IMR-90 (cell line): ENCODE data around the gene ERP44. TPM values are rescaled to one million over a fixed set of nuclear protein-coding genes. Genes with fewer than 3 reads are reported as not detected.

Source experiments
- ATAC-seq: fragments of 200-7000 bp; cut with Tn5 transposase; 2 replicates; pipeline ENCODE4 v1.9.1; 2020; ENCODE audit warnings: low read depth, mild to moderate bottlenecking, moderate library complexity
- BruUV-seq: library from RNA; stranded (reverse); fragments of 400-500 nt; replicated peaks from 2 replicates; lab custom pipeline; 2021; lab: Mats Ljungman, UMichigan
- CTCF ChIA-PET: fragments of 300-600 bp; formaldehyde crosslinking; extraction: SDS; loops from one replicate; lab custom pipeline; 2021; ENCODE audit warnings: antibody characterized with exemption; lab: Yijun Ruan, JAX
- POLR2A ChIA-PET: fragments of 300-600 bp; sonication (Branson Sonifier 250); formaldehyde crosslinking; loops from one replicate; lab custom pipeline; 2022; ENCODE audit warnings: antibody characterized with exemption; ENCODE audit not compliant: unreplicated experiment; lab: Charles Lee
- DNase-seq: peaks from one replicate; pipeline ENCODE4 v3.0.0; 2013
- H2AFZ ChIP-seq: replicated peaks from 2 replicates; pipeline ENCODE3; 2013; ENCODE audit warnings: low read length, mild to moderate bottlenecking; ENCODE audit not compliant: poor library complexity
- H2AK5ac ChIP-seq: 2 replicates; pipeline ENCODE4 v1.6.1; 2013; ENCODE audit warnings: low read depth, low read length, inconsistent platforms
- H2AK9ac ChIP-seq: replicated peaks from 2 replicates; pipeline ENCODE3; 2013; ENCODE audit warnings: mild to moderate bottlenecking, low read depth, low read length, moderate library complexity; ENCODE audit not compliant: poor library complexity
- H2BK120ac ChIP-seq: 2 replicates; pipeline ENCODE4 v1.6.1; 2013; ENCODE audit warnings: low read depth, low read length, inconsistent platforms
- H2BK15ac ChIP-seq: 3 replicates; pipeline ENCODE4 v1.6.1; 2013; ENCODE audit warnings: low read depth, low read length, inconsistent platforms
- H2BK20ac ChIP-seq: 2 replicates; pipeline ENCODE4 v1.6.1; 2013; ENCODE audit warnings: low read depth, mild to moderate bottlenecking, inconsistent platforms, low read length, moderate library complexity
- H2BK5ac ChIP-seq: 2 replicates; pipeline ENCODE4 v1.6.1; 2013; ENCODE audit warnings: mild to moderate bottlenecking, low read depth, low read length, inconsistent platforms; ENCODE audit not compliant: poor library complexity, severe bottlenecking
- H3K14ac ChIP-seq: replicated peaks from 2 replicates; pipeline ENCODE4 v1.6.1; 2013; ENCODE audit warnings: low read depth, low read length, inconsistent platforms
- H3K18ac ChIP-seq: 2 replicates; pipeline ENCODE4 v1.6.1; 2013; ENCODE audit warnings: low read depth, low read length, control low read depth
- H3K23ac ChIP-seq: 2 replicates; pipeline ENCODE4 v1.6.1; 2013; ENCODE audit warnings: low read depth, low read length, inconsistent platforms
- H3K27ac ChIP-seq: 2 replicates; pipeline ENCODE4 v1.5.1; 2013; ENCODE audit warnings: mild to moderate bottlenecking, control low read depth, low read length; ENCODE audit not compliant: insufficient read depth
- H3K27me3 ChIP-seq: 2 replicates; pipeline ENCODE4 v1.6.1; 2013; ENCODE audit warnings: low read length; ENCODE audit not compliant: control insufficient read depth, insufficient read depth
- H3K36me3 ChIP-seq: 2 replicates; pipeline ENCODE4 v1.6.1; 2013; ENCODE audit warnings: low read length, mixed read lengths; ENCODE audit not compliant: control insufficient read depth, insufficient read depth
- H3K4ac ChIP-seq: 2 replicates; pipeline ENCODE4 v1.6.1; 2013; ENCODE audit warnings: low read depth, low read length, inconsistent platforms
- H3K4me1 ChIP-seq: 2 replicates; pipeline ENCODE4 v1.6.1; 2013; ENCODE audit warnings: low read length, mixed read lengths; ENCODE audit not compliant: control insufficient read depth, insufficient read depth
- H3K4me2 ChIP-seq: 2 replicates; pipeline ENCODE4 v1.6.1; 2013; ENCODE audit warnings: low read depth, mild to moderate bottlenecking, control low read depth, low read length, moderate library complexity
- H3K4me3 ChIP-seq: 2 replicates; pipeline ENCODE4 v1.5.1; 2013; ENCODE audit warnings: low read depth, mild to moderate bottlenecking, control low read depth, low read length, moderate library complexity; ENCODE audit not compliant: insufficient read depth
- H3K56ac ChIP-seq: 2 replicates; pipeline ENCODE4 v1.6.1; 2013; ENCODE audit warnings: low read length, inconsistent platforms; ENCODE audit not compliant: insufficient read depth; ENCODE audit errors: extremely low read depth
- H3K79me1 ChIP-seq, 2 experiments: 2 replicates each; pipeline ENCODE4 v1.6.1; 2013; ENCODE audit warnings: low read length in 2 of 2, inconsistent platforms in 1 of 2, low read depth in 1 of 2
- H3K9ac ChIP-seq: 2 replicates; pipeline ENCODE4 v1.6.1; 2013; ENCODE audit warnings: low read depth, low read length, control low read depth
- H3K9me1 ChIP-seq: 2 replicates; pipeline ENCODE4 v1.6.1; 2013; ENCODE audit warnings: low read length, inconsistent platforms; ENCODE audit not compliant: insufficient read depth
- H3K9me3 ChIP-seq: 2 replicates; pipeline ENCODE4 v1.6.1; 2013; ENCODE audit warnings: low read length; ENCODE audit not compliant: control insufficient read depth, insufficient read depth
- H4K20me1 ChIP-seq: 2 replicates; pipeline ENCODE4 v1.6.1; 2013; ENCODE audit warnings: low read length, inconsistent platforms; ENCODE audit not compliant: insufficient read depth
- H4K5ac ChIP-seq: 2 replicates; pipeline ENCODE4 v1.6.1; 2013; ENCODE audit warnings: mild to moderate bottlenecking, low read depth, low read length, control low read depth
- H4K8ac ChIP-seq, 2 experiments: 2 replicates each; pipeline ENCODE4 v1.6.1; 2013; ENCODE audit warnings: low read depth in 2 of 2, low read length in 2 of 2, control low read depth in 1 of 2, inconsistent platforms in 1 of 2
- H4K91ac ChIP-seq: 2 replicates; pipeline ENCODE4 v1.6.1; 2013; ENCODE audit warnings: low read depth, low read length, inconsistent platforms; ENCODE audit not compliant: insufficient read depth
- BHLHE40 ChIP-seq: fragments of 150-350 bp; IDR thresholded peaks from 2 replicates; pipeline ENCODE4 v1.6.1; 2016; ENCODE audit warnings: mild to moderate bottlenecking, low read depth, low read length
- CEBPB ChIP-seq: IDR thresholded peaks from 2 replicates; pipeline ENCODE4 v1.6.1; 2012; ENCODE audit warnings: low read depth, low read length, improper control_type of control experiment
- CHD1 ChIP-seq: IDR thresholded peaks from 2 replicates; pipeline ENCODE4 v1.6.1; 2012; ENCODE audit warnings: low read depth, low read length, improper control_type of control experiment
- FOS ChIP-seq: fragments of 150-350 bp; IDR thresholded peaks from 2 replicates; pipeline ENCODE4 v1.6.1; 2016; ENCODE audit warnings: low read depth, low read length
- MAFK ChIP-seq: IDR thresholded peaks from 2 replicates; pipeline ENCODE4 v1.6.1; 2012; ENCODE audit warnings: low read depth, low read length, improper control_type of control experiment
- MAZ ChIP-seq: IDR thresholded peaks from 2 replicates; pipeline ENCODE4 v1.6.1; 2012; ENCODE audit warnings: low read depth, mild to moderate bottlenecking, low read length, improper control_type of control experiment, moderate library complexity, borderline replicate concordance
- MXI1 ChIP-seq: IDR thresholded peaks from 2 replicates; pipeline ENCODE4 v1.6.1; 2012; ENCODE audit warnings: low read depth, mild to moderate bottlenecking, low read length, moderate library complexity, borderline replicate concordance
- NFE2L2 ChIP-seq: fragments of 150-350 bp; IDR thresholded peaks from 2 replicates; pipeline ENCODE4 v1.6.1; 2016; ENCODE audit warnings: low read depth, mild to moderate bottlenecking, low read length
- POLR2A ChIP-seq: IDR thresholded peaks from 2 replicates; pipeline ENCODE4 v1.6.1; 2012; ENCODE audit warnings: mild to moderate bottlenecking, low read depth, low read length
- RAD21 ChIP-seq: IDR thresholded peaks from 2 replicates; pipeline ENCODE4 v1.6.1; 2012; ENCODE audit warnings: low read length, improper control_type of control experiment
- RCOR1 ChIP-seq: IDR thresholded peaks from 2 replicates; pipeline ENCODE4 v1.6.1; 2012; ENCODE audit warnings: mild to moderate bottlenecking, low read length, improper control_type of control experiment; ENCODE audit not compliant: insufficient replicate concordance
- RFX5 ChIP-seq: IDR thresholded peaks from 2 replicates; pipeline ENCODE4 v1.8.0; 2012; ENCODE audit warnings: low read depth, mild to moderate bottlenecking, low read length, moderate library complexity
- SMC3 ChIP-seq: fragments of 150-350 bp; IDR thresholded peaks from 2 replicates; pipeline ENCODE4 v1.6.1; 2016; ENCODE audit warnings: low read depth, mild to moderate bottlenecking, antibody characterized with exemption, low read length, moderate library complexity
- USF2 ChIP-seq: fragments of 150-350 bp; IDR thresholded peaks from 2 replicates; pipeline ENCODE4 v1.6.1; 2017; ENCODE audit warnings: mild to moderate bottlenecking, antibody characterized with exemption, low read length, low read depth
- WGBS, 2 experiments: methylation state at CpG; one replicate each; pipeline versions ENCODE4 v1.1.5 to v1.1.7; 2013; ENCODE audit warnings: missing lambda C conversion rate in 2 of 2; ENCODE audit not compliant: insufficient read length in 1 of 2; ENCODE audit errors: extremely low coverage in 2 of 2; 5-methylcytosine and 5-hydroxymethylcytosine counted together
- dilution Hi-C: fragments of 300-500 bp; cut with HindIII; formaldehyde crosslinking; loops from one replicate; pipeline ENCODE4 v1.14.3; 2018; ENCODE audit warnings: low sequenced_read_pairs; ENCODE audit not compliant: unreplicated experiment
- in situ Hi-C: fragments of 300-500 bp; cut with MboI; formaldehyde crosslinking; loops from 3 replicates; pipeline ENCODE4 v1.14.3; 2019; ENCODE audit warnings: low sequenced_read_pairs, inconsistent platforms, mixed read lengths
- intact Hi-C: fragments of 100-400 bp; cut with micrococcal nuclease; formaldehyde crosslinking; loops from 2 replicates; pipeline ENCODE4 v1.10.0; 2022
- polyA plus RNA-seq, 3 experiments: library from polyadenylated mRNA; depleted of rRNA; stranded (reverse); fragments of >200 nt; gene quantifications; 2 replicates each; pipeline ENCODE4 v1.2.3, GENCODE V29; 2012; ENCODE audit warnings: low replicate concordance in 1 of 3
- total RNA-seq: library from RNA; depleted of rRNA; stranded (reverse); fragments of >200 nt; gene quantifications from 2 replicates; pipeline ENCODE4 v1.2.3, GENCODE V29; 2012
- TF ChIP-seq, protein P1 (sequence below): fragments of 150-350 bp; IDR thresholded peaks from 2 replicates; pipeline ENCODE4 v1.6.1; 2016; ENCODE audit warnings: low read depth, mild to moderate bottlenecking, low read length, moderate library complexity, borderline replicate concordance
- TF ChIP-seq, protein P2 (sequence below): conservative IDR thresholded peaks from 2 replicates; pipeline ENCODE4 v1.5.1; 2012; ENCODE audit warnings: mild to moderate bottlenecking, low read depth, low read length, improper control_type of control experiment

Gene ERP44
- total and polyA plus RNA-seq, 2 of the 4 experiments (the other 2 are of a cell fraction), result 9.1 to 13.5 TPM

DNA sequence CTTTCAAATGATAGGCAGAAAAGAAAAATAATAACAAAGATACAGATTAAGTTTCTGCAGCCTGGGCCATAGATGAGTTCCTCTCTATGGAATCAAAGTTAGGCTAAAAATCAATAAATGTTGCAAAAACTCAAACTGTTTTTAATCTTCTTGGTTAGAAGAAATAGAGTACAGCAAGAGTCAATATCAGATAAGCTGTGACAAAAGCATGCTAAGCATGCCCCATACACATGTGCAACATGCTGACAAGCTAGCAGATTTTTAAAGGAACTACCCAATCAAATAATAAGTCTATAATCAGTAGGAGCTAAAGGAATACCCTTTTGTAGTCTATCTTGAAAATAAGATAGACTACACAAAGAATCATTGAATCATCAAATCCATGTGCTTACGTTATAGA is 6.7 kb downstream of the ERP44 start:
- Histone ChIP-seq H3K4me3 (no peak overlapping the region), H3K9ac (no peak overlapping the region), H3K36me3 (no peaks in the 10 kb centered on the region), H2BK20ac (no peak overlapping the region), H3K4ac (no peak overlapping the region), H3K9me1 (no peaks in the 10 kb centered on the region), H3K23ac (no peak overlapping the region), H2BK15ac (no peak overlapping the region), H4K20me1 (peaks cover 50% of the 10 kb centered on the region; the same call in 1 of the 2 replicates), H2AK5ac (no peak overlapping the region), H2AK9ac (no peak overlapping the region), H3K9me3 (no peaks in the 10 kb centered on the region), H3K4me1 (peaks cover 5% of the 10 kb centered on the region), H4K8ac (no peak overlapping the region), H3K4me2 (no peak overlapping the region), H3K18ac (no peak overlapping the region), H3K27me3 (no peaks in the 10 kb centered on the region), H3K14ac (no peak overlapping the region), H3K27ac (no peak overlapping the region), H4K91ac (no peak overlapping the region), H2AFZ (no peak overlapping the region), H4K5ac (no peak overlapping the region), H2BK120ac (no peak overlapping the region), H3K79me1 (peaks cover 15 to 50% of the 10 kb centered on the region in 2 experiments; a peak in 3 of 4 replicates), H3K56ac (no peak overlapping the region), H2BK5ac (no peak overlapping the region)
- ATAC-seq (no peak), DNase-seq (no peak)
- ChIA-PET CTCF (no interaction called here), POLR2A (no interaction called here)
- no CpG with 5 or more reads among the region's 1 CpG for WGBS, 2 experiments
- intact Hi-C loops, result loop anchor here (10.0 kb wide), 1 partner anchor 503 kb away; no protein-coding TSS in a partner anchor
- dilution Hi-C loops, result no loop called here
- no TSS peak for BruUV-seq
- in situ Hi-C loops, result no loop called here
- no peak for TF ChIP-seq MAZ
- no peak for TF ChIP-seq SMC3
- TF ChIP-seq, protein P1, sequence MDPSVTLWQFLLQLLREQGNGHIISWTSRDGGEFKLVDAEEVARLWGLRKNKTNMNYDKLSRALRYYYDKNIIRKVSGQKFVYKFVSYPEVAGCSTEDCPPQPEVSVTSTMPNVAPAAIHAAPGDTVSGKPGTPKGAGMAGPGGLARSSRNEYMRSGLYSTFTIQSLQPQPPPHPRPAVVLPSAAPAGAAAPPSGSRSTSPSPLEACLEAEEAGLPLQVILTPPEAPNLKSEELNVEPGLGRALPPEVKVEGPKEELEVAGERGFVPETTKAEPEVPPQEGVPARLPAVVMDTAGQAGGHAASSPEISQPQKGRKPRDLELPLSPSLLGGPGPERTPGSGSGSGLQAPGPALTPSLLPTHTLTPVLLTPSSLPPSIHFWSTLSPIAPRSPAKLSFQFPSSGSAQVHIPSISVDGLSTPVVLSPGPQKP, result no peak
- TF ChIP-seq BHLHE40, result no peak
- TF ChIP-seq RCOR1, result no peak
- TF ChIP-seq CEBPB, result no peak
- no peak for TF ChIP-seq FOS
- no peak for TF ChIP-seq POLR2A
- no peak for TF ChIP-seq CHD1
- no peak for TF ChIP-seq USF2
- TF ChIP-seq MAFK, result no peak
- TF ChIP-seq MXI1, result no peak
- TF ChIP-seq NFE2L2, result no peak
- no peak for TF ChIP-seq RFX5
- TF ChIP-seq, protein P2, sequence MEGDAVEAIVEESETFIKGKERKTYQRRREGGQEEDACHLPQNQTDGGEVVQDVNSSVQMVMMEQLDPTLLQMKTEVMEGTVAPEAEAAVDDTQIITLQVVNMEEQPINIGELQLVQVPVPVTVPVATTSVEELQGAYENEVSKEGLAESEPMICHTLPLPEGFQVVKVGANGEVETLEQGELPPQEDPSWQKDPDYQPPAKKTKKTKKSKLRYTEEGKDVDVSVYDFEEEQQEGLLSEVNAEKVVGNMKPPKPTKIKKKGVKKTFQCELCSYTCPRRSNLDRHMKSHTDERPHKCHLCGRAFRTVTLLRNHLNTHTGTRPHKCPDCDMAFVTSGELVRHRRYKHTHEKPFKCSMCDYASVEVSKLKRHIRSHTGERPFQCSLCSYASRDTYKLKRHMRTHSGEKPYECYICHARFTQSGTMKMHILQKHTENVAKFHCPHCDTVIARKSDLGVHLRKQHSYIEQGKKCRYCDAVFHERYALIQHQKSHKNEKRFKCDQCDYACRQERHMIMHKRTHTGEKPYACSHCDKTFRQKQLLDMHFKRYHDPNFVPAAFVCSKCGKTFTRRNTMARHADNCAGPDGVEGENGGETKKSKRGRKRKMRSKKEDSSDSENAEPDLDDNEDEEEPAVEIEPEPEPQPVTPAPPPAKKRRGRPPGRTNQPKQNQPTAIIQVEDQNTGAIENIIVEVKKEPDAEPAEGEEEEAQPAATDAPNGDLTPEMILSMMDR, result no peak
- no peak for TF ChIP-seq RAD21
